ENCODE data around the gene SEMA3A. TPM values are rescaled to one million over a fixed set of nuclear protein-coding genes. Genes with fewer than 3 reads are reported as not detected.

Gene SEMA3A
- total RNA-seq, 1 experiment from 2014 or later: 32.2 TPM

- Mint-ChIP-seq H3K27ac (no peak overlapping the region), H3K4me3 (no peak overlapping the region), H3K9me3 (no peaks in the 10 kb centered on the region), H3K27me3 (ENCODE audit: low read depth) (no peaks in the 10 kb centered on the region), H3K36me3 (no peaks in the 10 kb centered on the region), H3K4me1 (peaks cover 54% of the 10 kb centered on the region)
- ChIA-PET CTCF (interaction anchor here (0.7 kb wide), 1 partner anchor 68 kb away, joined by 3 read pairs; no protein-coding TSS in a partner anchor), POLR2A (no interaction called here)
- DNase-seq (ENCODE audit: low spot score) (no peak), ATAC-seq (no peak)
- TF ChIP-seq ESRRA (CRISPR knock-in tag; IDR thresholded peaks at IDR 0.05; ENCODE audit: borderline replicate concordance): no peak
- no peak for TF ChIP-seq PRDM15 (CRISPR knock-in tag; IDR thresholded peaks at IDR 0.05)
- no peak for TF ChIP-seq ZNF263 (CRISPR knock-in tag; IDR thresholded peaks at IDR 0.05; ENCODE audit: low read depth)
- TF ChIP-seq ZMAT4 (CRISPR knock-in tag; IDR thresholded peaks at IDR 0.05): no peak
Measured at GRCh38 chr7:84188786-84189405, 5.7 kb downstream of the SEMA3A start.

GRCh38 chr7:84187813-84188510 lies 6.6 kb downstream of the SEMA3A start:
- H3K27me3 Mint-ChIP-seq (ENCODE audit: low read depth): no peaks in the 10 kb centered on the region
- peak overlapping the region; percentile 31 for H3K27ac Mint-ChIP-seq
- POLR2A ChIA-PET: no interaction called here
- CTCF ChIA-PET: no interaction called here
- H3K9me3 Mint-ChIP-seq: no peaks in the 10 kb centered on the region
- no peaks in the 10 kb centered on the region for H3K36me3 Mint-ChIP-seq
- ATAC-seq: no peak
- H3K4me1 Mint-ChIP-seq: peaks cover 54% of the 10 kb centered on the region
- H3K4me3 Mint-ChIP-seq: no peak overlapping the region
- no peak for TF ChIP-seq SOX15 (CRISPR knock-in tag; IDR thresholded peaks at IDR 0.05)
- no peak for TF ChIP-seq IRF1 (CRISPR knock-in tag; IDR thresholded peaks at IDR 0.05)
- TF ChIP-seq E2F1 (CRISPR knock-in tag; IDR thresholded peaks at IDR 0.05): no peak
- no peak for DNase-seq (ENCODE audit: low spot score)

- no peaks in the 10 kb centered on the region for H3K27me3 Mint-ChIP-seq (ENCODE audit: low read depth)
- peaks cover 53% of the 10 kb centered on the region for H3K4me1 Mint-ChIP-seq
- CTCF ChIA-PET: interaction anchor here (1.1 kb wide), 1 partner anchor 91 kb away, joined by 3 read pairs; no protein-coding TSS in a partner anchor
- H3K9me3 Mint-ChIP-seq: no peaks in the 10 kb centered on the region
- POLR2A ChIA-PET: no interaction called here
- H3K4me3 Mint-ChIP-seq: no peak overlapping the region
- H3K27ac Mint-ChIP-seq: peak overlapping the region; percentile 48
- DNase-seq (ENCODE audit: low spot score) (no peak), ATAC-seq (no peak)
- no peaks in the 10 kb centered on the region for H3K36me3 Mint-ChIP-seq
- TF ChIP-seq ZNF425 (CRISPR knock-in tag; conservative IDR thresholded peaks at IDR 0.05) (no peak), CDX4 (CRISPR knock-in tag; IDR thresholded peaks at IDR 0.05; ENCODE audit: borderline replicate concordance) (no peak), ARID4B (CRISPR knock-in tag; IDR thresholded peaks at IDR 0.05; ENCODE audit: borderline replicate concordance) (no peak)
Measured at GRCh38 chr7:84187087-84187805, 7.3 kb downstream of the SEMA3A start.
